HG03095 (cell line): ENCODE measurements around the gene MAP3K6.

Source experiments
- ATAC-seq: cut with Tn5 transposase; IDR thresholded peaks from one replicate; pipeline ENCODE4 v1.9.1; 2021; ENCODE audit warnings: moderate library complexity; ENCODE audit not compliant: unreplicated experiment

Gene MAP3K6

DNA sequence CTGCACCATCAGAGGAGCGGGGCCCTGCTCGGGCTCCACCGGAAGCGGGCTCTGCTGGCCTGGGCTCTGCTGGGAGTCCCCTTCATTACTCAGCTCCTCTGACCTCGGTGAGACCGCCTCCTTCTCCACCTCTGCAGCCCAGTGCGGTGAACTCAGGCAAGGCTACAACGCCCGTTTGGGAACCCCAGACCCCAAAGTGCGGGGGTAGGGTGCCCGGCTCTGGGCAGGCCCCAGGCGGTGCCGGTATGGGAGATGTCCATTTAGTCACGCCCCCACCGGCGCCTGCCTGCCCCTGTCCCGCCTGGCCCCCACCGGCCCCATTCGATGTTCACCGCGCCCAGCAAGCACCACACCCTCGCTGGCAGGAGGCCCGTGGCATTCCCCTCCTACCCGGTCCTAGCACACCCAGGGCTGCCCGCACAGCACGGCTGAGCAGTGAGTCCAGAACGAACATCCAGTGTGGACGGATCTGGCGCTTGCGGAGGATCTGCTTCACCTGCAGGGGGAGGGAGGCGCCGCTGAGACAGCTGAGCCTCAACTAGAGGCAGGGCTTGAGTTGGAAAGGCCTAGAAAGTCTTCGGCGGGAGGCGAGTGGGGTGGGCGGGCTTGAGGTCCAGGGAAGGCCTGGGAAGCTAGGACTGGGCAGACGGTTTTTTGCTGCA lies 10.0 kb downstream of the MAP3K6 start:
- ATAC-seq = no peak

DNA sequence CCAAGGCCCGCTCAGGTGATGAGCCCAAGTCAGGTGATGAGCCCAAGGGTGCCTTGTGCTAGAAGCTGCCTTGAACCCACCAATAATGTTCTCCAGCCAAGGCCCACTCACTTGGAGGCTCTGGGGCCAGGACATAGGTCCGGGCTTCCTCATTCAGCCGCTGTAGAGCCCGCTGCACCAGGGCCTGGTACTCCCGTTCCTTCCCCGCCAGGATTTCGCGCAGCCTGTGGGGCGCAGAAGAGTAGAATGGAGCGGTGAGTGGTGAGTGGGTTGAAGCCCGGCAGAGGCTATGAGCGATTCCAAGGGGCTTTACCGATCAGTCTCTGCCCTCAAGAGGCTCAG lies 10.5 kb downstream of the MAP3K6 start:
- ATAC-seq = no peak

DNA sequence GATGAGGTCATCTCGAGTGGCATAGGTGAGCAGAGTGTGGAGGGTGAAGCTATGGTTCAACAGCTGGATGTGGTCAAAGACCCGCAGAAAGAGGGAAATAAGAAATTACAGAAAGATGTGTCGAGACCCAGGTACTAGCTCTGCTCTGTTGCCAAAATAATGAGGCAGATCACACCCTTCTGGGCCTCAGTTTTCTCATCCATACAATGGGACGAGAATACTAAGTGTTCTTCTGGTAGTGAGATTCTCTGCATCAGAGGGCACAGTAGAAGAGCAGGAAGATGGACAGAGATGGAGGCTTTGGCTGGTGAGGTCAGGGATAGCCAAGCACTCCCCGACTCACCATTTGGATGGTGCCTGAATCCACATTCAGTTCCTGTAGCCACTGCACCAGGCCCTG lies 11.1 kb downstream of the MAP3K6 start:
- ATAC-seq = no peak

- no peak for ATAC-seq
These were observed 13.1 kb downstream of the MAP3K6 start for GRCh38 chr1:27353629-27354028.

DNA sequence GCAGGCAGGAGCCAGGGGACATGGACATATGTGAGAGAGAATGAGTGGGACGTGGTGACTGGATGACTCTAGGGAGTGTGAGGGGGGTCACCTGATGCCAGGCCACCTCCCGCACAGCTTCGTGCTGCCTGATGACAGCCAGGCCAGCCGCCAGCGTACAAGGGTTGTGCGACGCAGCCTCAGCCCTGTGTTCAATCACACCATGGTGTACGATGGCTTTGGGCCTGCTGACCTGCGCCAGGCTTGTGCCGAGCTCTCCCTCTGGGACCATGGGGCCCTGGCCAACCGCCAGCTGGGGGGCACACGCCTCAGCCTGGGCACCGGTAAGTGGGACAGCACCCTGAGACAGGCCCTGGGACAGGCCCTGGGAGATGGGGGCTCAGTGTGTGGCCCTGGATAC lies 13.6 kb downstream of the MAP3K6 start:
- ATAC-seq = no peak

- no peak for ATAC-seq
These were observed 15.1 kb downstream of the MAP3K6 start for GRCh38 chr1:27351541-27352107.

DNA sequence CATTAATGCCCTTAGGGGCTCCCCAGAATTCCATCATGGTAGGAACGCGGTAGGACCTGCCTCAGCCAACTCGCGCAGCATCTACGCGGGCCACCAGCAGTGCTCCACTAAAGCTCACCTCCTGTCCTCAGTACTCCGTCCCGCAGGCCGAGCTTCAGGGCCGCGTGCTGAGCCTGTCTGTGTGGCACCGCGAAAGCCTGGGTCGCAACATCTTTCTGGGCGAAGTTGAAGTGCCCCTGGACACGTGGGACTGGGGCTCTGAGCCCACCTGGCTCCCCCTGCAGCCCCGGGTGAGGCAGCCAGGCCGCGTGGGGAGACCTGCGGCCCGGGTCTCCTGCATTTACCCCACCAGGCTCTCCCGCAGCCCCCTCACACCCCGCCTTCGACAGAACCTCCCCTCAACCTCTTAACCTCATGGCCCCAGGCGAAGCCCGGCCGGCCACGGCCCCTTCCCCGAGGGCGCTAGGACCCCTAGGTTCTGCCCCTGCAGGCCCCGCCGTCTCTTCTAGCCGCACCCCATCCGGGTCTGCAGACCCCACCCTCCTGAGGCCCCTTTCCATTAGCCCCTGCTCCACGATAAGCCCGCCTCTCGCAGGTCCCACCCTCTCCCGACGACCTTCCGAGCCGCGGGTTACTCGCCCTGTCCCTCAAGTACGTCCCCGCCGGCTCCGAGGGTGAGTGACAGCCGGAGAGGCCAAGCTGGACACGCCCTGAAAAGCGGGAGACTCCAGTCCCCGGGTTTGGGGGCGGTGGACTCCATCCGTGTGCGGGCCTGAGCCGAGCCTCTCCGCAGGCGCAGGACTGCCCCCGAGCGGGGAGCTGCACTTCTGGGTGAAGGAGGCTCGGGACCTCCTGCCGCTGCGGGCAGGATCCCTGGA lies 15.9 kb downstream of the MAP3K6 start:
- ATAC-seq = no peak

DNA sequence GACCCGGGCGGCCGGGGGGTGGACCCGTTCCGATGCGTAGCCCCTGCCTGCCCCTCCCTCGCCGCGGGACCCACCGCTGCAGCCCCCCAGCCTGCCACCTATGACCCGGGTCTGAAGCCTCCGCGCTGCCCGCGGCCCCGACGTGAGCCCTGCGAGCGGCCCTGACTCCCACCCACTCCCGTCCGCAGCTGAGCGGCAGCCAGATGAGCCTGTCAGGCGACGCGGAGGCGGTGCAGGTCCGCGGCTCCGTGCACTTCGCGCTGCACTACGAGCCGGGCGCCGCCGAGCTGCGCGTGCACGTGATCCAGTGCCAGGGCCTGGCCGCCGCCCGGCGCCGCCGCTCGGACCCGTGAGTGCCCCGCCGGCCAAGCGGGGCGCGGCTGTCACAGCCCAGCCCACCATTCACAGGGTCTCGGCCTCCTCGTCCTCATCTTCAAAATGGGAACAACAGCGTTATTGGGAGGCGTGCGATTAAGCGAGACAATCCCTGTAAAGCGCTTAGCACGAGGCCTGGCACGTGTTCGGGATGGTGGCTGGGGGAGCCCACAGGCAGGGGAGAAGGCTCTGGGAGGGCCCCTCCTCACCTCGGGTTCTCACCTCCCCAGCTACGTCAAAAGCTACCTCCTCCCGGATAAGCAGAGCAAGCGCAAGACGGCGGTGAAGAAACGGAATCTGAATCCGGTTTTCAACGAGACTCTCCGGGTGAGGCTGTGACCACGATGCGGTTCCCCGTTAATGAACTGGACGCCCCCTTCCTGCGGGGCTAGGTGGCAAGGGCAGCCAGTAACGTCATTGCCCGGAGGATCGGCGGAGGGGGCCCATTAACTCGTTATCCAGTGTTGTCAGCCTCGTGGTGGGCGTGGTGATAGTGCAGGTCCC lies 16.7 kb downstream of the MAP3K6 start:
- no peak for ATAC-seq

GRCh38 chr1:27348861-27349783 lies 17.6 kb downstream of the MAP3K6 start:
- no peak for ATAC-seq

- ATAC-seq = no peak
These were observed 19.7 kb downstream of the MAP3K6 start for GRCh38 chr1:27346991-27347624.

- no peak for ATAC-seq
These were observed 20.4 kb downstream of the MAP3K6 start for GRCh38 chr1:27346357-27346756.

DNA sequence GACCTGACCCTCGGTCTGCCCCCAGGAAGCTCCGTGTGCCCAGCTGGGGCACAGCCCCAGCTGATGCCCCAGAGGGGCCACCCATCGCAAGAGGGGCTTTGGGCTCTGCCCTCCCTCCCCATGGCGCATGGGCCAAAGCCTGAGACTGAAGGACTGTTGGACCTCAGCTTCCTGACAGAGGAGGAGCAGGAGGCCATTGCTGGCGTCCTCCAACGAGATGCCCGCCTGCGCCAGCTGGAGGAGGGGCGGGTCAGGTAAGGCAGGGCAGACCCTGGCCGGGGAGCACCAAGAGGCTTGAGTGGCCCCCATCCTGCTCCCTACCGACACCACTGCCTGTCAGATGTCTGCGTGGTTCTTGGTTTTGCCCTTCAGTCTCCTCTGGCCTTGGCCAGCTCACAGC lies 21.5 kb downstream of the MAP3K6 start:
- no peak for ATAC-seq

DNA sequence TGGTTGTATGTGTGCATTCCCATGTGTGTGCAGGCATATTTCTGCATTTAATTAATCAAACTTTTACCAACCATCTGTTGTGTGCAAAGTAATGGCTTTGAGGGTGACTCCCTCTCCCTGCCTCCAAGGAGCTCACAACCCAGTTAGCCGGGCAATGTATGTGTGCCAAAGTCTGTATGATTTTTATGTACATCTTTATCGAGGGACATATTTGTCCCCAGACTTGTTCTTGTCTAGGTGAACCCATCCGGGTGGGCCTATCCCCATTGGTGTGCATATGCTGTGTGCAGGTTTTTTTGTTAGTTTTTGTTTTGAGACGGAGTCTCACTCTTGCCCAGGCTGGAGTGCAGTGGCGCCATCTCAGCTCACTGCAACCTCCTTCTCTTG lies 23.1 kb downstream of the MAP3K6 start:
- no peak for ATAC-seq

DNA sequence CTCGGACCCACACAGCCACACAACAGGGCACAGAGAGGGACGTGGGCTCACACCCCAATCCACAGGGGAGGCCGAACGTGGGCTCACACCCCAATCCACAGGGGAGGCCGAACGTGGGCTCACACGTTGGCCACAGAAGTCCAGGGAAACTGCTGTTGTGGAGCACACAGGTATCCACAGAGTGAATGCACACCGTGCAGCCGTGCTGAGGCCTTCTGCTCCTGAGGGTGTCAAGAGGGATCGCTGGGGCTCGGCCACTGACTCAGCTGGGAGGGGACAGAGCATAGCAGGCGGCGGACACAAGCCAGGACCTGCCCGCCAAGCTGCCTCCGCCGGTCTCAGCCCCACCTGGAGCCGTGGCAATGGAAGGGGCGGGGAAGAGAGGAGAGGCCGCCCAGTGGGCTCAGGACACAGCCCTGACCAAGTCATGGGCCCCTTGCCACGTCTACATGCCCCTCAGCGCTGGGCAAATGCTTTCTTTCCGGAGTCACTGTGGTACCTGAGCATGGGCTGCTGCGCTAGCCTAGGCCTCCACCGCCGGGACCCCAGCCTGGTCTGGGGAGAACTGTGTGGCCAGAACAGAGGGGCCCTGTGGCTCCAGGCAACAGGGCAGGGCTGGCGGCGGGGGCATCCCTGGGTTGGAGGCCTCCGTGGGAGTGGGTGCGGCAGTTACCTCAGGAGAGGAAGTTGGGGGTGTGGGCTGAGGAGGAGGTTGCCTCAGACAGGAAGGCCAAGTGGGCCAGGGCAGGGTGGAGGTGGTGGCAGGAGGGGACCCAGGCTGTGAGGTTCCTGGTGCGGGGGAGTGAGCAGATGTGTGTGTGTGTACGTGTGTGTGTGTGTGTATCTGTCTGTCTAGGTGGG lies 23.8 kb downstream of the MAP3K6 start:
- no peak for ATAC-seq

- ATAC-seq = no peak
These were observed 24.4 kb downstream of the MAP3K6 start for GRCh38 chr1:27342391-27342777.

DNA sequence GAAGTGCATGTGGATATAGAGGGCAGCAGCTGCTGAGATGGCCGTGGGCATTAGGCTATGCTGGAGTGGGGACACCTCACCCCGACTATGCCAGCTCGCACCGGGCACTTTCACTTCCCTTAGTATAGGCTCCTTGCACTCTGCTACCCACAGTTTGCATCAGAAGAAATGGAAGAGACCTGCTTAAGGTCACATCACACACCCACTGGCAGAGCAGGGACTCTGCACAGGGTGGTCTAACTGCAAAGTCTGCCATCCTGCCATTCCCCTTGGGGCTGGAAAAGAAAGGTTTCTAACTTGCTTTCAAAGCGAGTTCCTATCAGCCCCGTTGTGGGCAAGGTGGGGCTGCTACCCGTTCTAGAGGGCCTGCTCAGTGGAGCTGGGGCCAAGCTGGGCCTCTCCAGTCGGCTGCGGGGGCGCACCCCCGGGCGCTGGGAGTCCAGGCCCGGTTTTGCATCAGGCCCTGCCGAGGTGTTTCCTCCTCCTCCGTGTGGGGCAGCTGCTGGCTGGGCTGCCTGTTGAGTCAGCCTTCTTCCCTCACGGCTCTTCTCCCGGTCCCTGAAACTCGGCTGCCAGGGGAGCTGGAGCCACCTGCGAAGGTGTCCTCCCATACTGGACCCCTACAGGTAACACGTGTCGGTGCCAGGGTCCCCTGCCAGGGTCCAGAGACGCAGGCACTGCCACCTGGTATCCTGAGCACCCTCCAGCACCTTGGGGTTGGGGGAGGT lies 25.1 kb downstream of the MAP3K6 start, which contains the start of gene SYTL1:
TSS of gene SYTL1 (plus strand) at position 498 of the 728 bp plus-strand sequence. CDS start 3,313 bp downstream, outside the sequence.
- ATAC-seq = peak; percentile 49

DNA sequence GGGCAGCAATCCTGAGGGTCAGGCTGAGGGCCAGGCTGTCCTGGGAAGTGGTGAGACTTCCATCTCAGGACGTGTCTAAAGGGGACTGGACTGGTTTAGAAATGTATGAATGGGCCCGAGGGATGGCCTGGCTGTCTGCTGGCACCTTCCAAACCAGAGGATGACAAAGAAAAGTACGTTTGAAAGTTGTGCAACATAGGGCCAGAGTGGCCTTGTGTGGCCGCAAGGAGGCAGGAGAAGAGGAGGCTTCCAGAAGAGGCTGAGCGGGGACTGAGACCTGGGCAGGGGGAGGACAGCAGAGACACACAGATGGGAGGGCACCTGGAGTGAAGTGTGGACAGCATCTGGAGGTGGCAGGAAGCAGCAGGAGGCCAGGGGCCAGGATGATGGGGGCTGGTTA lies 27.5 kb downstream of the MAP3K6 start:
- ATAC-seq = no peak

DNA sequence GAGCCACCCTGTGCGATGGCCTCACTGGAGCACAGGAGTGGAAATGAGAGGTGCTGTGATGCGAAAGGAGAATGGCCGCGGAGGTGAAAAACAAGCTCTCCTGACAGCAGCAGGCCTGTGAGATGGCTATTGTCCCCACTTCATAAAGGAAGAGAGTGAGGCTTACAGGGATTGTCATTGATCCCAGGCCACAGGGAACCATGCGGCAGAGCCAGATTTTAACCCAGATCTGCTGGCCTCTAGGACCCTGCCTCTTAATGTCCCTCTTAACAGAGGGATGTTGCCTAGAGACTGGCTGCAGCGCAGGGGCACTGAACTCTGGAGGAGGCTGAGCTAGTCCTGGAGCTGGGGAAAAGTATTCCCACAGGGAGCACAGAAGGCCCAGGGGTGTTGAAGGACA lies 28.0 kb downstream of the MAP3K6 start:
- no peak for ATAC-seq
